NCI-H1694 treated with DMSO at 0.1 percent for 48 hours (cell line): Measurements from ENCODE around the gene HOXA7.

Source experiments
- DNase-seq: peaks from one replicate; lab custom pipeline; 2025; lab: John Stamatoyannopoulos, UW

Gene HOXA7

DNA sequence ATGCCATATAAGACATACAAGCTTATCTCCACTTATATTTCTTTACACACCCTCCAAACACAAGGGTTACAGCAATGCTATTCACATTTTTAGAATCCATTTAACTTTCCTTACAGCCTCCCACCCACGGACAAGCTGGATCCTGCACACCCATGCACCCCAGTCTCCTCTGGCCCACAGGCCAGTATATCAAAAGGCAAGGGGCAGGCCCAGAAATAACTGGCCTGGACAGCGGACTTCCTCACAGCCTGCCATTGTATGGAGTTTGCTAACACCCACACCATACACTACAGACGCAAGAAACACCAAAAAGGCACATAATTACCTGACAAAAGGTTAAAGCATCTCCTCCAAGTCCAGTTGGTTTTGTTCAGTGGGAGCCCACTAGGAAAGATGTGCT, 37.9 kb downstream of the HOXA7 start:
- DNase-seq, result no peak

DNA sequence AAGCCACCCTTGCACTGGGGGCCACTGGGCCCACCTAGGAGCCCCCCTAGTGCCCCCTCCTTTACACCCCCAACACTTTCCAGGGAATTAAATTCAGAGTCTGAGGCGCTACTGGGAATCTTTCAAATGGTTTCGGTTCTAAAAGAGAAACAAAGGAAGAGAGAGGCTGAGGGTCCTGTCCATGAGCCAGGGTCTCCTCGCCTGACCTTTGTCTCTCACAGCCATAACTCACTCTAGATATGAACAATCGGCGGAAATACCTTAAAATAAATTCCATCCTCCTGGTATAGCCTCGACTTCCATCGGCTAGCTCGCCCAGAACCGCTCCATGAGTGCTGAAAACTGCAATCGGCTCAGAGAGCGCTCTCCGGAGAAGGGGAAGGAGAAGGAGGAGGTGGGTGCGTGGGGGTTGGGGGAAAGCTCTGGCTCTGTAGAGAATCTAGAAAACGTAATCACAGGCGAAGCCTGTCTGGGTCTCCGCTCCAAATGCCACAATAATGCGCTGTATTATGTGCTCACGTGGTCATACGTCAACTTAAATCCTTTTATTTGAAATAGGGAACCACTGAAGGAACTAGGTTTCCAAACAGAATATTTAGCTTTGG, 38.5 kb downstream of the HOXA7 start:
- no peak for DNase-seq

DNA sequence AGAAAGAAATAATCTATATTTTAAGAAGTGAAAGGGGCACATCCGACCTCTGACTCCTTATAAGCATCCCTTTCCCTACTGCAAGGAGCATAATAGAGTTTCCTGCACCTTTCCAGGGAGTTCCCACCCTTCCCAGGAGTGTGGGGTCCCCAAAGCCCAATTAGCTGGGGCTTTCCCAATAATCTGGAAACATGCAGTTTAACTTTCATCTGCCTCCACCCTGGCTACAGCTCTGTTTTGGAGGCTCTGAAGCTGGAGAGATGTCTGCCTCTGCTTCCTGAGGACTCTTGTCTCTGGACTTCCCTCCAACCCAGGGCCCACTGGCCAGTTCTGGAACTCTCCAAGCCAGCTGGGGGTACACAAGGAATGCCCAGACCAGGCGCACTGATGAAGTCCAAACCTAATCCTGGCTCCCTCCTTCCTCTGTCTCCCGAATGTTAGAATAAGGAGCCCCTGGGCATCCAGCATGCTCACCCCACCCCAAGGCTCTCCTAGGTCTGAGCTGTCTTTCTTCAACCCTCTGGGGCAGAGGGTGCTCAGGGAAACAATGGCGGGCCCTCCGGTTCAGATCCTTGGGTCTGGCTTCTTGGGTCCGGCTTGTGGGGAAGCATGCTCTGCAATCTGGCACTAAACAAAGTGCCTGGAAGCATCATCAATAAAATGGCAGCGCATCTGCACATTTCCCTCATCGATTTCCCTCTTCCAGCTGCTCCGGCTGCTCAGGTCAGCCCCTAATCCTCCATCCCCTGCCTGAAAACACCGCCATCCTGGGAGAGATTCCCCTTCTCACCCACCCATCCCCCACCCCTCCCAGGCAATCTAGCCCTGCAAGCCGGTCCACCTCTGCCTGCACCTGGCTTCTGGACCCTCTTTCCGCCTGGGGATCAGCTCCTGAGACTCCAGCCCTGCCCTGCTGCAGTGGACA, 39.3 kb downstream of the HOXA7 start:
- no peak for DNase-seq

DNA sequence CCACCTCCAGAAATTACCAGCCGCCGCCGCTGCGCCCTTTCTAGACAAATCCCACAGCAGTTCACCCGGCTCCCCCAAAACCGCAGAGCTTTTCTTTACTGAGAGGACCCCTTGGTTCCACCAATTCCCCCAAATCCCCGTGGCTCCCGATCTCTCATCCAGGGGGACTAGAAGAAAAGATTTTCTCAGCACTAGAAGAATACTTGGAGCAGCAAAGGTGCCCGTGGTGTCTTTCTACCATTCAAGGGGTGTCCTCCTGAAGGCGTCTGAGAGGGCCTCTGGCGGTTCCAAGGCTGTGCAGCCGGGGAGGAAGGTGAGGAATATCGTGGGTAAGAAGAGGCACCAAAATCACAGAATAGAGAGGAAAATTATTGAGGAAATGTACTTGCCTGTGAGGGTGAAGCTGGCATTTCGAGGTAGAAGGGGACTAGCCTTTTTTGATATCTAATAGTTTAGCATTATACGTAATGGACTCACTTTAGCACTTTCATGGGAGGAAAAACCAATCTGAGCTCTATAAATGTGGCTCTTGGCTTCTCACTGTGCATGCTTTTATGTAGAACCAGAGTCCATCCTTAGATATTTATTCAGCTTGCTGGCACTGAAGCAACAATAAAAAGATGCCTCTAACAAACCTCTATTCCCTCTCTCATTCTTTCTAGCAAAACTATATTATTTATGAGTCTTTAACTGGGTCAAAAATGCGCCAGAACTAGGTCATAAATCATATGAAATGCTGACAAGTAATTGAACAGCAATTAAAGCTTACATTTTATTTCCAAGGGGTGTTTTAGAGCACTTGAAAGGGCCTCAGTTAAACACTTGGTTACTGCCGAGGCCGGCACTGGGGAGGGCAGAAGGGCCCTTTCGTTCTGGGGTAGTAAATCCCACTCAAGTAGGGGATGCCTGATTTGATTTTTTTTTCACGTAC, 40.2 kb downstream of the HOXA7 start:
- no peak for DNase-seq

DNA sequence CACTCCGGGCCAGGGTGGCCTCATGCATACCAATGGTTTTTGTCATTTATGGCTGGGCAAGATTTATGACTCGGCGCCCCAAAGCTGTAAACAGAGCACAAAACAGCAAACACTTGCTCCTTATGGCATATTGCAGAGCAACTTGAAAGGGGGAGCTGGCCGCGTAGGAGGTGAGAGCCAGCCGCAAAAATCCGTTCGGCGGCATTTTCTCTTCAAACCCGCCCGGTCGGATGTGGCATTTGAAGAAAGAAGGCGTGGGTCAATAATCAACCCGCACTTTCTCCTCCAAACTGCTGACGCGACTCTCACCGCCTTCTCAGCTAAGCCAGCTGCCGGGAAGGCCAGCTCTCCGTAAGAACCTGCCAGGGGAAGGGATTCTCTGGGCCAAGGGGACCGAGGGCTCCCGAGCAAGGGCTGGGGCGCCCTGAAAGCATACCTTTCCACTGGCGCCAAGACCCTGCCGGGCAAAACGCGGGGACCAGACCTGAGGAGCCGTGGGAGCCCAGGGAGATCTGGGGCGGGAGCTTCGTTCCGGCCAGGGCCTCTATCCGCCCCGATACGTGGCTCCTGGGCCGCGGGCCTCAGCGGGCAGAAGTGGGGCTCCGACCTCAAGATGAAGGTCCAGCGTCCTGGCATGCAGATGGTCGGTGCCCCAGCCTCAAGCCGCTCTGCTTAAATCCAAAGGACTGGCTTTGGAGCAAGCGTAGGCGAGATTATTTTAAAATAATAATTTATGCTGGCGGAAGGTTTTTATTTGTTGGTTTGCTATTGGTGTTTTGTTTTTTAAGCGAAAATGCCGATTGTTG, 41.1 kb downstream of the HOXA7 start:
- DNase-seq, result no peak

DNA sequence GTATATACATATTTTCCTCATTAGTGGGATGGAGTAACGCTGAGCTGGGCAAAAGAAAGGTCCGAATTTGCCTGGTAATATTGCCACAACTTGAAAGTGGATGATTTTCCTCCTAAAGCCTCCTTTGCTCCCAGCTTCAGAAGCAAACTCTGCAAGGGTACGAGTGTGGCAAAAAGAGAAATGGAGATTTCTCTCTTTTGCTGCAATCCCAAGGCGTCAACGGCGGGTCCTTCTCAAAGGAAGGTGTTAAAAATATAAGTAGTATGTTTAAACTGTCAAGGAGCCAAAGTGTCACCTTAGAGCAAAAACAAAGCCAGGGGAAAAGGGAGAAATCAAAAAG, 41.6 kb downstream of the HOXA7 start:
- no peak for DNase-seq

DNA sequence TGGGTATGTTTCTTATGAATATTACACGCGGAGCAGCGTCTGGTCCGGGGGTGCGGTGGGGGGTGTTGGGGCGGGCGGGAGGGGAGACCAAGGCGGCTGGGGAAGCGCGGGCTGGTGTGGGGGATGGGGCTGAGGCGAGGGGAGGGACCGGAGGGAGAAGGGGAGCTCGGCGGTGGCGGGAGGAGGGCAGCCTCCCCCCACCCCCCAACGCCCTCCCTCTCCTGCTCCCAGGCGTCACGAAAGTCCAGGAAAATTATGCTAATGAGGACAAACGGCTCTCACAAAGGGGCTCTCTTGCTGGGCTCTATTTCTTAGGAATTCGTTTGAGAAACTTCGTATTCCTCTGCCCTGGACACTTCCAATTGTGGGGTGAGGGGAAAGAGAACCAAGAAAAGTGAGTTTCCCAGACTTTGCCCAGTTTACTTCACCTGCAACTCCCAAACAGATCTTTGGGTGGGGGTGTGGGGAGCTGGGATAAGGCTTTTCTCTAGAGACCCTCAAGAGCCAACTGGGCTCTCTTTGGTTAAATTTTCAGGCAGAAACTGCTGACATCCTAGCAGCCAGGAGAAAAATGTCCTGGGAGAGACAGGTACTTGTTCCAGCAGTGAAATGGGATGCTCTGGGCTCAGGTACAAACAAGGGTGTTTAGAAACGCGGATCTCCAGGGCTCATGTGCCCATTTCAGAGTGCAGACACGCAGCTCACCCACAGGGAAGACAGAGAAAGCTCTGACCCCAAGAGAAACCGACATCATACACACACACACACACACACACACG, 42.3 kb downstream of the HOXA7 start:
- DNase-seq, result no peak

DNA sequence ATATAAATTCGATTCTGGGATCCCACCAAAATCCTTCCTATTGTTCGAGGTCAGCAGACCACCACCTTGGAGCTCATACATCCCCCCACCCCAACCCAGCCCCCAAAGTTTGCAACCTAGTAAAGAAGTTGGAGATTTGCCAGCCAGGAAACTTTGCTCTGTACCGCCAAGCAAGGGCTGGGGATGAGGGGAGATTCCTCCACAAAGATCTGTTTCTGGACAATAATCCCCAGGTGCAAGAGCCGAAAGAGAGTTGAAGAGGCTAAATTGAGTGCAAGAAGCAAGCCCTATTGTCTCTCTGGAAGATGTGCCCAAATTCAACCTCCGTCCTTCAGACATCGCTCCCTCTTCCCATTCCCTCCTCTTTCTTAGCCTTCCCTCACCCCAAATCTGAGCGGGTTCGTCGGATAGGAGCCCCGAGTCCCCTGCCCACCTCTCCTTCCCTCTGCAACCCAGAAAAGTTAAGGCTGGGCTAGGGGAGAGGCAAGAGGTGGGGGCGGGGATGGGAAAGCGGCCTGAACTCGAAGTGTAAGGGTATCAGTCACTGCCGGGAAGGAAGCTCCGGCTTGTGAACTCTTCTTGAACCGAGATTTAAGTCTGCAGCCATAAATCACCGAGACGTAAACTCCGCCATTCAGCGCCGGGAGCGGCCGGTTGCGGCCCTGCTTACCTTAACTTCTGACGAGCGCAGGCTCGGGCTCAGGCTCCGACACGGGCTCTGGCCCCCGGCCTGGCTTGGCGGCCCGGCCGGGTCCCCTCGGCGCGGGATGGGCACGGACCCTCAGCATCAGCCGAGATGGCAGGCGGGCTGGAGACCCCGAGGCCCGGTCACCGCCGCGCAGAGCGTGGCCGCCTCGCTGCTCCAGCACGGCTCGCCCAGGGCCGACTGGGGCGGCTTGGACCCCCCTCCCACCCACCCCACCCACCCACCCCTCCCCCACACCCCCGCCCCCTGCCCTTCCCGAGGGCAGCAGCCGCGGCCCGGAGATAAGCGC, 43.2 kb downstream of the HOXA7 start:
- no peak for DNase-seq

DNA sequence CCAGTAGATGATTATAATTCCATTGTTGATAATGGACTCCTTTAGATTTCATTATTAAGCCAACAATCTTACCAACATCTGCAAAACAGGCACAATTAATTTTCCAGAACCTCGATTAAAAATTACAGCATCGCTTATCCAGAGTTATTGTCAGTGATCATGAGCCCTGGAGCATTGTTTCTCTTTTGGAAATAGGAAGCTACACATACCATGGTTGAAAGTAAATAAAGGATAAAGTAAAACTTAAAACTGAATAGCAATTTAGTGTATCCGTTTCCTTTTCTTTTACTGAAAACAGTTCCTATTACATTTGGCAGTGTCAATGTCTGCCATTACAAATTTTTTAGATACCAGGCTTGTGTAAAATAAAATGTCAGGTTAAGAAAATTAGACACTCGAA, 44.1 kb downstream of the HOXA7 start:
- DNase-seq, result no peak

DNA sequence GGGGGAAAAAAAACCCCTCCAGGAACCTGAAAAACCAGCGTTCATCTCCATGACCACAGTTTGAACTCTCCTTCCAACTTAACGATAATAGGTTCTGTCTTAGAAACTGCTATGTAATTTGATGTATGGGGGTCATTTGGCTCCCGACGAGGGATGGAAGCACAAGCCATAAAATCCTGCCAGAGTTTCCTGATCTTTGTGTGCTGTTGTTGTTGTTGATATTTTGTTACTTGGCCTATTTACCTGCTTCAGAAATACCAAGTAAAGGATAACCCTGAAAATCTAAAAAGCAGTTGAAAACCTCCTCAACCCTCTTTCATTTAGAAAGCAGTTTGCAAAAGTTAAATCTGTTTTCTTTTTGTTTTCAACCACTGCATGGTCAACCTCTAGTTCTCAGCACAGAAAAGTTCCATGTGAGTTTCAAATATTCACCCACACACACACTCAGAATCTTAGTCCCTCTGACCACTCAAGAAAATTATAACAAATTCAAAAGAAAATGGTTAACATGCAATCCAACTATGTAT, 44.7 kb downstream of the HOXA7 start:
- no peak for DNase-seq

DNA sequence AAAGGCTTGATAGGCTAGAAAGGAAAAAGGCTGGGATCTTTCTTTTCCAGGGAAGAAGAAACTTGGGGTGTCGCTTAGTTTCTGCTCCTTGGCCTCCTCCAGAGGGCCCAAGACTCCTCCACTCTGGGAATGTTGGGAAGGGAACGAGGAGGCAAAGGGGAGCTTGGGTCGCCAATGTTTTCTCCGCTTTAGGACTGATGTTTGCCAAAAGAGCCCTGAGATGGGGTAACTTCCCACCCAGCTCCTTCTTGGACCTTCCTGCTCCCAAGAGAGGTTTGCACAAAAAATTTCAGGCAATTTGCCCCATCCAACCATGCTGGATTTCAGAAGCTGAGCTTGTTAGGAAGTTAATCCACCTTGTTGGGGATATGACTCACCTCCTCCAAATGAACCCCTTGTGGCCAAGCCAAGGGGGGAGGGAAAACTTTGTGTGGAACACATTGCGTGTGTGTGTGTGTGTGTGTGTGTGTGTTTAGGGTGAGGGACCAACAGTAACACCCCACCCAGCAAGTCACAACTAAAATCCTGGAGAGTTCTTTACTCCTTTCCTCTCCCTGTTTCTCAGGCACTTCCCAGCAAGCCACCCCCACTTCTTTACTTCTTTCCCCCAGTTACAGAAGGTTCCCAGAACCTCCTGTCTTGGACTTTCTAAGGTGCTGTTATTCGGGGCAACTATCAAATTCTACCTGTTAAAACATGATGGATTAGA, 45.3 kb downstream of the HOXA7 start:
- DNase-seq, result no peak

DNA sequence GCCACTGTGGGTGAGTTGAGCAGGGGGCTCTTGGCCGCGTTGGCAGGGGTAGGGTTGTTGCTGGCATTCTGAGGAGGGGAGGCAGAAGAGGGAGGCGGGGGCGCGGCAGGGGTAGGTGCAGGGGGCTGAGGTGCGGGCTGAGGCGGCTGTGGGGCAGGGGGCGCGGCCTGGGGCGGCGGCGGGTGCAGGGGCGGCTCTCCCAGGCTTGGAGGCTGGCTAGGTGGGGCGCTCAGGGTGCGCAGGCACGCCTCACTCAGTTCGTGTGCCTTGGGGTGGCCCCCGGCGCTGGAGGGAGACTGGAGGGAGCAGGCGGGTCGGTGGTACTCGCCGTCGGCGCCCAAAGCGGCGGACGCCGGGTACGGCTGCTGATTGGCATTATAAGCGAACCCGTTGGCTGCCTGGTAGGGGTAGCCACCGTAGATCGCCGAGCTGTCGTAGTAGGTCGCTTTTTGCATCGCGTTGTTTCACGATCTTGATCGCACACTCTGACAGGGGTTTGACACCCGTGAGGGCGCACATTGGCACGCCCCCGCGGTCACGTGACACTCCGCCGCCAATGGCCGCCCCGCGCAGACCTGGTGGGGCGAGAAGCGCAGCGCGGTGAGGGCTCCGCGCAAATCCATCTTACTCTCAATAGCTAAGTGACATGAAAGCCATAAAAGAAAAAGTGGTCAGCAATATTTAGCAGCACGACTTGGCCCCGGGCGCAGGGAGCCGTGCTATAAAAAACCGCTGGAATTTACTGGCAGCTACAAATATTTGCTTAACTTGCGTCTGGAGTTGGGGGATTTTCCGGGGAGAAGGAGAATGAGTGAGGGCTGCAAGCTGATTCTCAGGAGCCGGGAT, 46.1 kb downstream of the HOXA7 start:
- DNase-seq, result no peak

DNA sequence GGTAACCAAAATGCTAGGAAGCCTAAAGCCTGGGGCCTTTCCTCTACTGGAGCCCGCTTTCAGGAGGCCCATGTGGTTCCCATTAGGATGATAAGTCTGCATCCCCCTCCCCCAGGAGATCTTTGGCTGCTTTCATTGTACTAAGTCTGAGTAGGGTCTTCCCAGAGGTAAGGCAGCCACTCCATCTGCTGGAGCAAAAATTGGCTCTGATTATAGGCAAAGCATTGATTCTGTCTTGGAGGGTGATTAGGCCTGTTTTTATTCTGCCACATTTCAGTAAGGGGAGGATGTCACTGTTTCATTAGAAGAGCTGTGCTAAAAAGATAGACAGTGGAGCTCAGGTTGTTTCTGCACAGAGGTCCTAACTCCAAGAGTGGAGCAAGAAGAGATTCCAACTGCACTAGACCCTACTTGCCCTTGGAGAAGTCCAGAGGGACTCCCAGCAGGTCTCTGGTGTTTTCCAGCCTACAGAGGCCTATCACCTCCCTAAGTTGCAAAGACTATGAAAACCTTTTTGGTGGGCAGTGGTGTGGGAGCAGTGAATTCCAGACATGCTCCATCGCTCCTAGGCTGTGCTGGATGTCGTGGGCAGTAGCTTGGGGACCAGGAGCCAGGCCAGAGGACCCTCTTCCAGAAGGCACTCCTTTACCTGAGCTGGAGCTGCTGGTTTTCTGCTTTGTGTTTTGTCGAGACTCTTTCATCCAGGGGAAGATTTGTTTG, 46.8 kb downstream of the HOXA7 start:
- no peak for DNase-seq

DNA sequence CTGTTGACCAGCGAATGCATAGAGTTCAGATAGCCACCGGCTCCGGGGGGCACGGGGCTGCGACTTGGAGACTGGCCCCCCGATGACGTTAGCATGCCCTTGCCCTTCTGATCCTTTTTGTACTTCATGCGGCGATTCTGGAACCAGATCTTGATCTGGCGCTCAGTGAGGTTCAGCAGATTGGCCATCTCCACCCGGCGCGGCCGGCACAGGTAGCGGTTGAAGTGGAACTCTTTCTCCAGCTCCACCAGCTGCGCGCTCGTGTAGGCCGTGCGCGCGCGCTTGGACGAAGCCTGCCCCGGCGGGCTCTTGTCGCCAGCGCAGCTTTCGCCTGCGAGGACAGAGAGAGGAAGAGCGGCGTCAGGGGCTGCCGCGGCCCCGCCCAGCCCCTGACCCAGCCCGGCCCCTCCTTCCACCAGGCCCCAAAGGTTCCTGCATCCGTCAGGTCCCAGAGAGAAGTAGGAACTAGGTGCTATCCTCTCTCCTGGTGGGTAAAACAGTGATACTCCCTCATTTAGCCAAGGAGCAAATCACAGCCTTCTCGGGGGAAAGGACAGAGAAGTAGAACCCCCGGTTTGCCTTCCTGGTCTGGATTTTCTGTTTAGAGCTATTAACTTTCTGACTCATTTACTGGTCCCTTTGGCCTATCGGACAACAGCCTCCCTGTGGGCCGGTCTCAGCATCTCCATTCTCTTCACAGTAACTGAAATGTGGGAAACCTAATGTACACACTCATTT, 47.9 kb downstream of the HOXA7 start:
- DNase-seq, result no peak

DNA sequence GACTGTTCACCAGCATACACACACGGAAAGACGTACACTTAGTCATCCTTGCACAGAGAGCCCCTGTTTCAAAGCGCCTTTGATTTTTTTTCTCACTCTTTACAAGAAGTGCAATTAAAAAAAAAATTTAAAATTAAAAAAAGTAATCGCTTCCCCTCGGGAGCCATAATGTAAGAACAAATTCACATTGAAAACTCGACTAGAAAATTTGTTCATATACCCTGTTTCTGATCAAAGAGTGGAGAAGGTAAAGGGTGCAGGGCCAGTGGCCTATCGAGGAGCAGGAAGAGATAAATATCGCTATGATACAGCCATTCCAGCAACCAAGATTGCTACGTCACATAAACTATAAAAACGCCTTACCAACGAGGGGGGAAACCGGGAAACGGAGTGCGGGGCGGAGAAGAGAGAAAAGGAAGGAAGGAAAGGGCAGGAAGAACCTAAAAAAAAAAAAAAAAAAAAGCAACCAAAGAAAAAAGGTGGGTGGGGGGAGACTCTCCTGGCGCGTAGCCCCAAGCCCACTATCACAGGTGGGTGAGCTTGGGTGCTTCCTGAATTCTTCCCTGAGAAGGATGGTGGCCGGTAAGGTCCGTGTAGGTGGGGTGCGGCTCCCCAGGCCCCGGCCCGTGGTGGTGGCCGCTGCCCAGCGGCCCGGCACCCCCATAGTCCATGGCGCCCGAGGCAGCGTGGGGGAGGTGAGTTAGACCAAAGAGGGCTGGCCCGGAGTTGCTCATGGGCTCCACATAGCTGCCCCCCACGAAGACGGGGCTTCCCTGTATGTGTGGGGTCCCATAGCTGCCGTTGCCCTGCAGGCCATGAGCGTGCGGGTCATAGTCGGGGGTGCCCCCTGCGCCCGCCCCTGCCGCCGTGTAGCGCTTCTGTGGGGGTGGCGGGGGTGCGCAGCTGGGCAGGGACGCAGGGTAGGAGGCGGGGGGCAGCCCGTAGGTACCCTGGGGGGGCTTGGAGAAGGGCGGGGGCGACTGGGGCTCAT, 48.8 kb downstream of the HOXA7 start:
- no peak for DNase-seq
